Adrenal gland (tissue), 5 donors: ENCODE measurements around the gene GNPNAT1.

Source experiments
- POLR2A ChIP-seq, 2 donors: fragments of 450-650 bp; IDR thresholded peaks; one replicate each; pipeline ENCODE4 v1.6.1; 2017; ENCODE audit warnings: antibody characterized with exemption in 2 of 2, mild to moderate bottlenecking in 2 of 2, moderate library complexity in 1 of 2
- TF ChIP-seq, protein P1 (sequence below), 6 experiments: fragments of 450-650 bp in 4 of 6; fragments of 200-600 bp in 2 of 6; sonication (generic) in 1 of 6; IDR thresholded peaks; 1 replicate in 5 of 6; 2 replicates in 1 of 6; pipeline versions ENCODE4 v1.5.1 to v1.8.0; 2016 to 2021; ENCODE audit warnings: antibody characterized with exemption in 6 of 6, mild to moderate bottlenecking in 2 of 6, moderate library complexity in 1 of 6
- donor health status: DM: no; HTN: no; CAD: no.

DNA sequence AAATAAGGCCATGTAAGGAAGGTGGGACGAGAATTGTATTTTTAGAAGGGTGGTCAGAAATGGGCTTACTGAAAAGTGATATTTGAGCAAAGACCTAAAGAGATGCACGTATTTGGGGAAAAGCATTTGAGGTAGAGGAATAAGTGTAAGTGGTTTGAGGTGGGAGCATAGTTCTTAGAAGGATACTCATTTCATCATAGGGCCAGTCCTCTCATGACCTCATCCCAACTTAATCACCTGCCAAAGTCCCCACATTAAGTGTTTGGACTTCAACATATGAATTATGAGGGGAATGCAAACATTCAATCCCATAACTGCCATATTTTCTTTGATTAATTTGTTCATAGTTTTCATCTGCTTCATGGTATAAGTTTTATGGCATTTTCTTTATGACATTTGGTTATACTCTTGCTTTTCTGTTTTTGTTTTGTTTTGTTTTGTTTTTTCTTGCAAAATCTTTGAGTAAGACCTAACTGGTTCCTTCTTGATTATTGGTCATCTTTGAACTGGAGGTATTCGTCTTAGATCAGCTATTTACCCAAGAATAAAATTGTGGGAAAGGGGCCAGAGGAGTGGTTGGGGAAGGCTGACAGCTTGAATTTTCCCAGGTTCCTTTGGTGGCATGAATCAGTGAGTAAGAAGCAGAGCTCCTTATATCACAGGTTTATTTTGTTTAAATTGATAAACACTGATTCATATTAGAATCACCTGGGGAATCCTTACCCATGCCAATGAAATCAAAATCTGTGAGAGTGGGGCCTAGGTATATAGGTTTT, 24.2 kb downstream of the GNPNAT1 start:
- no peak for TF ChIP-seq POLR2A (IDR thresholded peaks at IDR 0.05)
- TF ChIP-seq, protein P1, sequence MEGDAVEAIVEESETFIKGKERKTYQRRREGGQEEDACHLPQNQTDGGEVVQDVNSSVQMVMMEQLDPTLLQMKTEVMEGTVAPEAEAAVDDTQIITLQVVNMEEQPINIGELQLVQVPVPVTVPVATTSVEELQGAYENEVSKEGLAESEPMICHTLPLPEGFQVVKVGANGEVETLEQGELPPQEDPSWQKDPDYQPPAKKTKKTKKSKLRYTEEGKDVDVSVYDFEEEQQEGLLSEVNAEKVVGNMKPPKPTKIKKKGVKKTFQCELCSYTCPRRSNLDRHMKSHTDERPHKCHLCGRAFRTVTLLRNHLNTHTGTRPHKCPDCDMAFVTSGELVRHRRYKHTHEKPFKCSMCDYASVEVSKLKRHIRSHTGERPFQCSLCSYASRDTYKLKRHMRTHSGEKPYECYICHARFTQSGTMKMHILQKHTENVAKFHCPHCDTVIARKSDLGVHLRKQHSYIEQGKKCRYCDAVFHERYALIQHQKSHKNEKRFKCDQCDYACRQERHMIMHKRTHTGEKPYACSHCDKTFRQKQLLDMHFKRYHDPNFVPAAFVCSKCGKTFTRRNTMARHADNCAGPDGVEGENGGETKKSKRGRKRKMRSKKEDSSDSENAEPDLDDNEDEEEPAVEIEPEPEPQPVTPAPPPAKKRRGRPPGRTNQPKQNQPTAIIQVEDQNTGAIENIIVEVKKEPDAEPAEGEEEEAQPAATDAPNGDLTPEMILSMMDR (IDR thresholded peaks at IDR 0.05): no peak
